Kidney capillary endothelial cell (primary cell): ENCODE results near the gene MTMR11.
"Not testable (repeated sequence)": the region's sequence is repeated elsewhere in the genome, so short reads cannot be mapped to it uniquely, and the experiment has no call there.

Experiments used
- DNase-seq: peaks from one replicate; pipeline ENCODE4 v3.0.0-alpha.2; 2018; ENCODE audit warnings: low spot score

Gene MTMR11

GRCh38 chr1:149899460-149900284 lies 37.0 kb downstream of the MTMR11 start, which contains the start of gene BOLA1:
Gene BOLA1, plus strand, starts transcription at chr1:149899568. Its CDS starts 492 bp downstream, at chr1:149900060.
- DNase-seq, result peak; percentile 74

DNA sequence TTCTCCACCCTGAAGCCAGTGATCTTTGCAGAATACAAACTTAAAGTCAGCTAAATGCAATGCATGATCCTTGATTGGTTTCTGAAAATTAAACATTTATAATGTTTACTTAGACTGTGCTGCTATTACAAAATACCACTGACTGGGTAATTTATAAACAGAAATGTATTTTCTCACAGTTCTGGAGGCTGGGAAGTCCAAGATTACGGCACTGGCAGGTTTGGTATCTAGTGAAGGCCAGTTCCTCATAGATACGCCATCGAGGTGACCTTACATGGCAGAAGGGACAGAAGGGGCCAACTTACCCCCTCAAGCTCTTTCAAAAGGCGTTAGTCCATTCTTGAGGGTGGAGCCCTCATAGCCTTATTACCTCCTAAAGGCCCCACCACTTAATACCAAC lies 40.1 kb downstream of the MTMR11 start:
- no peak for DNase-seq

DNA sequence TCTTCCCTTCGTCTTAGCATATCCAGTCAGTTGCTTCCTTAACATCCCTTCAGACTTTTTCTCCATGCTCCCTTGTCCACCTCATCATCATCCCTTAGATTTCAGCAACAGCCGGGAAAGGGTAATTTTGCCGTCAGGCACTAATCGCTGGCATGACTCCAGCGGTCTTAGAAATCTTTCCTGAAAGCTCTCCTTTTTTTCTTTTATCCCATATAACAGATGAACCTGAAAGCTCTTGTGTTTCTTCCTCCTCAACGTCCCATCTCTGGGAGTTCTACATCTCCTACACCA lies 47.7 kb downstream of the MTMR11 start:
- DNase-seq, result no peak

DNA sequence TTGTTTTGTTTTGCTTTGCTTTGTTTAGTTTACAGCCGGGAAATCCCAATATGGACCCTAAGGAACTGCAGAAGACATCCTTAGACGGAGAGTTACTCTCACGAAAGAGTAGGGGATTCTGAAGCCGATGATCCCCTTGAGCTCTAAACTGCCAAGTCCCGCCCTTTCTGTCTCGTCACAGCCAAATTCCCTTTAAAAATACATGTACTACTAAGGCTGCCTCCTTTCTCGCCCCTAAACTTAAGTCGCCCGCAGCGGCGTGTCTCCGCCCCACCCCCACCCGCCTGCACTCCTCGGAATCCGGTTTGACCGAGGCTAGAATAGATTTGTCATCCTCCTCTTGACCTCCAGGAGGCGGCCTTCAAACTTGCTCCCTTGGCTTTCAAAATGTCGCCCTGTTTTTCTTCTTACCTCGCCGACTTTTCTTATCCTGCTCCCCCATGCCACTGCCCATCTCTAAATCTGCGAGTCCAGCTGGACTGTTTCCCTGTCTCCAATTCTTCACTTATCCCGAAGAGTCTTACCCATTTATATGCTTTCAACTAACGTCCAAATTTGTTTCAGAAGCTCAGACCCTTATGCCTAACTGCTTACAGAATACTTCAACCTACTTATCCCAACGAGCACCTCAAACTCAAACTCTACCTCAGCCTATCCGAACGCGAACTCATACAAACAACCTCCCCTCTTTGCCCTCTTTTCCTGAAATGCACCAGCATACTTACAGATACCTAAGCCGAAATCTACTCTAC lies 48.3 kb downstream of the MTMR11 start:
- DNase-seq, result peak; percentile 80

DNA sequence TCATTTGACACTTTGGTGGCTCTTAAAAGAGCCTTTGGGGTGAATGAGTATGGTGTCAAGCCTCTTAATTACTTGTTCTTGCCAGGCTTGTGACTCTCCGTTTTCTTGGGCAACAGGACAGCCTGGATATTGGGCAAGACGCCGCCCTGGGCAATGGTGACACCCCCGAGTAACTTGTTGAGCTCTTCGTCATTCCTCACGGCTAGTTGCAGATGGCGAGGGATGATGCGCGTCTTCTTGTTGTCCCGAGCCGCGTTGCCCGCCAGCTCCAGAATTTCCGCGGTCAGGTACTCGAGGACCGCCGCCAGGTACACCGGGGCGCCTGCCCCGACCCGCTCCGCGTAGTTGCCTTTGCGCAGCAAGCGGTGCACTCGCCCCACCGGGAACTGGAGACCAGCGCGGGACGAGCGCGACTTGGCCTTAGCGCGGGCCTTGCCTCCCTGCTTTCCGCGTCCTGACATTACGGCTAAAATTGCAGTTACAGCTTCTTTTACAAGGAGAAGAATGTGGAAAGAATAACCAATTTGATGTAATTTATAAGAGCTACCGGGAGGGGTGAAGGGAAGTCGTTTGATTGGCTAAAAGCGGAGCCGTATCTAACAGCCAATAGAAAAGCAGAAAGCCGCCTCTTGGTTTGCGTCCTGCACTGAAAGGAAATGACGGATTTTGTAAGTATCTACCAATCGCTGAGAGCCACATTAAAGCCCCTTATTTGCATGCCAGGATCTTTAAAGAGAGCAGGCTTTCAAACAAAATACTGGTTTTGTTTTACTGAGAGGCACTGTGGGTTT lies 49.0 kb downstream of the MTMR11 start:
- DNase-seq, result peak; percentile 98

DNA sequence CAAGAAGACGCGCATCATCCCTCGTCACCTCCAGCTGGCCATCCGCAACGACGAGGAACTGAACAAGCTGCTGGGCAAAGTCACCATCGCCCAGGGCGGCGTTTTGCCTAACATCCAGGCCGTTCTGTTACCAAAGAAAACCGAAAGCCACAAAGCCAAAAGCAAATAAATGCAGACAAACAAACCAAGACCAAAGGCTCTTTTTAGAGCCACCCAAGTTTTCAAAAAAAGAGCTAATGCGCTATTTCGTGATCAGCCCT lies 49.6 kb downstream of the MTMR11 start:
- DNase-seq, result not testable (repeated sequence)

GRCh38 chr1:149886396-149887195 lies 50.1 kb downstream of the MTMR11 start:
- DNase-seq, result peak; percentile 96

DNA sequence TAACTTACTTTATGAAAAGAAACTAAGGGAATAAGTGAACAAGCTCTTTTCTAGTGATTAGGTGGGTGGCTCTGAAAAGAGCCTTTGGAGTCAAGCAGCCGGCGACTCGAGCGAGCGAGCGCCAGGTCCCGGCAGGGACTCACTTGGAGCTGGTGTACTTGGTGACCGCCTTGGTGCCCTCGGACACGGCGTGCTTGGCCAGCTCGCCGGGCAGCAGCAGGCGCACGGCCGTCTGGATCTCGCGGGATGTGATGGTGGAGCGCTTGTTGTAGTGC lies 50.6 kb downstream of the MTMR11 start:
- DNase-seq, result not testable (repeated sequence)

DNA sequence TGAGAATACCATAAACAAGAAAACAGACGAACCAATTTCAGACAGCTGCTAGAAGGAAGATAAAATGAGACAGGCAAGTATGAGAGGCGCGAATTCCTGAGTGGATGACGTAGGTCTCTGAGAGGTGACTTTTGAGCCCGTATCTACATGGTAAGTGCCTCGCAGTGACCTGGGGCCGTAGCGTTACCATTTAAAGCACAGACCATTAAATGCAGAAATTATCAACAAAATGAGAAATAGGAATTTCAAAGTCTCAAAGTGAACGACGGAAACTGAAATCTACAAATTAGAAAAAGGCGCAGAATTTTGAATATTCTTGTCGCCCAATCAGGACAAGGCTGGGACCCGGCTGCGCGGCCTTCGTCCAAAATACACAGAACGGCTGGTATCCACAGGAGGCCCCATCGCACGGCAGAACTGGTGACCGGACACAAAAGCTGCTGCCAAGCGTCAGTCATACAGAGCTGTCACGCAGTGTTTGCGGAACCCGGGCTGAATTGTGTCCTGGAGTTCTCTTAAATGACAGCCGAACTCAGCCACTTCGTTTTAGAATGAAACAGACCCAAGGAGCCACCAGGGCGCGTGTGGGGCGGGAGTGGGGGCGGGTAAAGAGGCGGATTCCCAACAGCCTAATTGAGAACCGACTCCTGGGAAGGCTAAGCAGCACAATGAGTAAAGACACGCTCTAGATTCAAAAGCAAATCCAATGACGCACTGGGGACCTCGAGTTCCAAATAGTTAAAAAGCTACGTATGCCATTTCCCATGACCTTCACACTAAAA lies 51.1 kb downstream of the MTMR11 start:
- DNase-seq, result peak; percentile 59

- DNase-seq, result peak; percentile 12
Measured at GRCh38 chr1:149884433-149885338, 52.0 kb downstream of the MTMR11 start.

- DNase-seq, result no peak
Measured at GRCh38 chr1:149883598-149884247, 53.0 kb downstream of the MTMR11 start.

- no peak for DNase-seq
Measured at GRCh38 chr1:149881876-149882275, 54.8 kb downstream of the MTMR11 start.

- no peak for DNase-seq
Measured at GRCh38 chr1:149879556-149879955, 57.1 kb downstream of the MTMR11 start.
